IPS-18c (cell line): Measurements from ENCODE around the gene FBXW9.
"Not testable (repeated sequence)": the region's sequence is repeated elsewhere in the genome, so short reads cannot be mapped to it uniquely, and the experiment has no call there.

Experiments
- H3K4me3 ChIP-seq: 2 replicates; pipeline ENCODE4 v1.7.0; 2013; ENCODE audit warnings: low read depth, mild to moderate bottlenecking, low read length, moderate library complexity; ENCODE audit not compliant: insufficient read depth
- H3K9me3 ChIP-seq: one replicate; pipeline ENCODE4 v1.6.1; 2013; ENCODE audit warnings: mild to moderate bottlenecking, low read length, moderate library complexity; ENCODE audit not compliant: control insufficient read depth, insufficient read depth

FBXW9 gene

DNA sequence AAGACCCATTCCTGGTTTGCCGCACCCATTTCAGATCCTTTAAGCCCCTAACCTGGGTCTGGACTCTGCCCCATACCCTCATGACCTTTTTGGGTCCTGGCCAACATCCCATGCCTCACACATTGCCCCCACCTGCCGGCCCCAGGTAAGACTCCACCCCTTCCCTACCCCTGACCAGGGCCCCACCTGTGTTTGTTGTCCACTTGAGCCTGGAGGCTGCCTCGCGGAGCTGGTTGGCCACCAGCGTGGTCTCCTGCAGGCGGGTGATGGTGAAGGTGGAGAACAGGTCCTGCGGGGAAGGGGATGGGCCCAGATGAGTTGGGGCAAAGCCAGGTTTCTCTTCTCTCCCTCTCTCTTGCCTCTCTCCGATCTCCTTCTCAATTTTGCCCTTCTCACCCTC lies 49.4 kb downstream of the FBXW9 start:
- H3K4me3 ChIP-seq, result no peak overlapping the region
- H3K9me3 ChIP-seq, result no peaks in the 10 kb centered on the region

DNA sequence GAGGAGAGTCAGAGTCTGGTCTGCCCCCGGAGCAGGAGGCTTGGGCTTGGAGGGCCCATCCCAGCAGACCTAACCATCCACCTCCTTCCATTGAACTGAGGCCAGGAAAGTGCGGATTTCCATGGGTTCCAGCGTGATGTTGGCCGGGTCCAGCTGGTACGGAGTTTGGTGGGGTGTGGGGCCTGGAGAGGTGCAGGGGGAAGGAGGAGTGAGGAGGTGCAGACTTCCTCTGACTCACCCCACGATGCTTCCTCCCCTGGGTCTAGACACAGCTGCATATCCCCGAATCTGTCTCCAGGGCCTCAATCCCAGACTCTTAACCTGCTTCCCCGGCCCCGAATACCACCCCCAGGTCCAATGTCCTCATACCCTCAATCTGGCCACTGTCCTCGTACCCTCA lies 49.9 kb downstream of the FBXW9 start:
- Histone ChIP-seq H3K4me3 (no peak overlapping the region), H3K9me3 (no peaks in the 10 kb centered on the region)

DNA sequence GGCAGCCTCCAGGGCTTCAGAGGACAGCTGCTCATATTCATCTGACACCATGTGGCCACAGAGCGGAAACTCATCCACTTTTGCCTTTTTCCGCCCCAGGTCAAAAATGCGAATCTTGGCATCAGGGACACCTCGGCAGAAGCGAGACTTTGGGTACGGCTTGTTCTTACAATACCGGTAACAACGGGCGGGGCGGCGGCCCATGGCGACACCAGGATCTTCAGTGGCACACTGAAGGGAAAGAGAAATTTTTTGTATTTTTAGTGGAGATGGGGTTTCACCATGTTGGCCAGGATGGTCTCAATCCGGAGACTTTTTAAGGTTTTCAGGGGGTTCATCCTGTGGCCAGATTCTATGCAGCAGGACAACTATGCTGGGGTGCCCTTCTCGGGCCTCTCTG lies 52.7 kb downstream of the FBXW9 start:
- not testable (repeated sequence) for H3K4me3 ChIP-seq, H3K9me3 ChIP-seq

DNA sequence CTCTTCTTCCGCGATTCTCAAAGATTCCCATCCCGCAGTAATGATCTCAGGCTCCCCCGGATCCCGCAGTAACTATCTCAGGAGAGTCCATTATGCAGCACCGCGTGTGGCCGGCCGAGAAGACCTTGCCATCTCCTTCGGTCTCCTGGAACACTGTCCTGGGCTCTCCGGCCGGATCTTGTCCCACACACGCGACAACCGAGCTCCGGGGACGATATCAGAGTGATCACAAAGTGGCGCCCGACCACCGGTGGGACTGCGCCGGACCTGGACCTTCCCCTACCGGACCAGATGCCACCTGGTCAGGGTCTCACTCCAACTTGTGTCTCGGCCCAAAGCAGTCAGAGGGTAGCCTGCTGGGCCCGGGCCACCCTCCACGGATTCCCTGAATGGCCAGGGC lies 53.9 kb downstream of the FBXW9 start:
- H3K4me3 ChIP-seq, result no peak overlapping the region
- H3K9me3 ChIP-seq, result no peaks in the 10 kb centered on the region

DNA sequence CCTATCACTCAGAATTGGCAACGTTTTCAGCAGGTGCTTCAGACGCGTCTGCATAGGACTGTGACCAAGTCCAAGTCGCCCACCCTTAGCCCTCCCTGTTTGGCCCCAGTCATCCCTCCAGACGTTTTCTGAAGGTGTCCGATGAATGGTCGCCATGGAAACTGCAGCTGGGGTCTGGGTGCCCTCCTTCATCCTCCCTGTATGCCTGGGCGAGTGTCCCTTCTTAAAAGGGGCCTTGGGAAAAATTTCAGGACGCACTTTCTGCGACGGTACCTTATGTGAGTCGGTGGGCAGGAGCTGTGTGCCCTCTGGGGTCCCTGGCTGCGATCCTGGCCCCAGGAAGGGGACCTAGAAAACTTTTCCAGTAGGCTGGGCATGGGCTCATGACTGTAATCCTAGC lies 55.0 kb downstream of the FBXW9 start:
- Histone ChIP-seq H3K4me3 (no peak overlapping the region), H3K9me3 (no peaks in the 10 kb centered on the region)

DNA sequence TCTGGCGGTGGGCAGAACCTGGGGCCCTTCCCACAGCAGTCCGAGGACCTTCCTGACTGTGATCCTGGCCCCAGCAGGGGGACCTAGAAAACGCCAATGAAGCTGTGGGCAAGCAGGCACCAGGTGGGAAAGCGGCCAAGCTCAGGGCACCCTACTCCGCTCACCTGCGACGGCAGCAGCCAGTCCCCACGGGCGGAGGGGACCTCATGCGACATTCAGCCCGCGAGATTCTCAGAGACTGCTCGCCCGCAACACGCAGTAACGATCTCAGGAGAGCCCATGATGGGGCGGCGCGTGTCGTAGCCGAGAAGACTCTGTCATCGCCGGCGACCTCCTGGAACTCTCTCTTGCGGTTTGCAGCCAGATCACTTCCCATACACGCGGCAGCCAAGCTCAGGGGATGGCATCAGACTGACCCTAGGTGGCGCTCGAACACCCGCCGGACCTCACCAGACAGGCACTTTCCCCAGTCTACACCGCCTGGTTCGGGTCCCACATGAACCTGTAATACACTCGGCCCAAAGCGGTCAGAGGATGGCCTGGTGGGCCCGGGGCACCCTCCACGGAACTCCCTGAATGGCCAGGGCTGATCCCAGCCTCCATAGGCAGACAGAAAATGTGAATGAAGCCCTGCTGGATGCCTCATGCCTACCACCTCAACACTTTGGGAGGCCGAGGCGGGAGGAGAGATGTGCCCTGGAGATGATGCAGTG lies 56.4 kb downstream of the FBXW9 start:
- Histone ChIP-seq H3K4me3 (0 out of 2 replicates have a peak overlapping the region, but pooled peaks have one; percentile 34), H3K9me3 (no peaks in the 10 kb centered on the region)
